RWPE2 (cell line): ENCODE data around the gene ATP6V1G3.

Experiments used
- ATAC-seq: fragments of 200-7000 bp; cut with Tn5 transposase; 3 replicates; pipeline ENCODE4 v1.9.1; 2021; ENCODE audit warnings: low read depth
- DNase-seq: peaks from one replicate; pipeline ENCODE4 v3.0.0-alpha.2; 2020; ENCODE audit warnings: low spot score
- H3K27ac ChIP-seq: fragments of 450-650 bp; 2 replicates; pipeline ENCODE4 v1.5.1; 2017; ENCODE audit warnings: mild to moderate bottlenecking; ENCODE audit not compliant: poor library complexity, severe bottlenecking
- H3K27me3 ChIP-seq: fragments of 250-450 bp; sonication (Bioruptor Pico); 2 replicates; pipeline ENCODE4 v1.5.1; 2021; ENCODE audit warnings: mild to moderate bottlenecking, moderate library complexity; ENCODE audit not compliant: insufficient read depth, poor library complexity, severe bottlenecking
- H3K36me3 ChIP-seq: fragments of 250-450 bp; sonication (Bioruptor Pico); 2 replicates; pipeline ENCODE4 v1.5.1; 2020; ENCODE audit warnings: low read depth, mild to moderate bottlenecking, moderate library complexity
- H3K4me1 ChIP-seq: fragments of 250-450 bp; sonication (Bioruptor Pico); 2 replicates; pipeline ENCODE4 v1.5.1; 2021; ENCODE audit warnings: mild to moderate bottlenecking, moderate library complexity; ENCODE audit not compliant: insufficient read depth, poor library complexity, severe bottlenecking
- H3K4me3 ChIP-seq: fragments of 250-450 bp; sonication (Bioruptor Pico); 2 replicates; pipeline ENCODE4 v1.5.1; 2021; ENCODE audit warnings: mild to moderate bottlenecking, moderate library complexity; ENCODE audit not compliant: severe bottlenecking
- H3K9me3 ChIP-seq: fragments of 250-450 bp; sonication (Bioruptor Pico); 2 replicates; pipeline ENCODE4 v1.5.1; 2021; ENCODE audit warnings: mild to moderate bottlenecking, moderate library complexity; ENCODE audit not compliant: severe bottlenecking
- CTCF ChIP-seq: fragments of 450-650 bp; IDR thresholded peaks from one replicate; pipeline ENCODE4 v1.5.1; 2017; ENCODE audit warnings: mild to moderate bottlenecking, moderate library complexity; ENCODE audit not compliant: poor library complexity, severe bottlenecking

Gene ATP6V1G3

GRCh38 chr1:198538579-198539364 is 1.7 kb downstream of the ATP6V1G3 start:
- no peak for DNase-seq
- no peak overlapping the region for H3K4me3 ChIP-seq
- H3K9me3 ChIP-seq = no peaks in the 10 kb centered on the region
- no peak for TF ChIP-seq CTCF
- peaks cover 6% of the 10 kb centered on the region for H3K4me1 ChIP-seq
- H3K27me3 ChIP-seq = no peaks in the 10 kb centered on the region
- no peaks in the 10 kb centered on the region for H3K36me3 ChIP-seq
- no peak for ATAC-seq
- no peak overlapping the region for H3K27ac ChIP-seq

GRCh38 chr1:198535631-198536030 is 4.8 kb downstream of the ATP6V1G3 start:
- Histone ChIP-seq H3K9me3 (no peaks in the 10 kb centered on the region), H3K4me3 (no peak overlapping the region), H3K27me3 (no peaks in the 10 kb centered on the region), H3K36me3 (no peaks in the 10 kb centered on the region), H3K27ac (no peak overlapping the region), H3K4me1 (peaks cover 1% of the 10 kb centered on the region)
- DNase-seq (no peak), ATAC-seq (no peak)
- TF ChIP-seq CTCF = no peak

DNA sequence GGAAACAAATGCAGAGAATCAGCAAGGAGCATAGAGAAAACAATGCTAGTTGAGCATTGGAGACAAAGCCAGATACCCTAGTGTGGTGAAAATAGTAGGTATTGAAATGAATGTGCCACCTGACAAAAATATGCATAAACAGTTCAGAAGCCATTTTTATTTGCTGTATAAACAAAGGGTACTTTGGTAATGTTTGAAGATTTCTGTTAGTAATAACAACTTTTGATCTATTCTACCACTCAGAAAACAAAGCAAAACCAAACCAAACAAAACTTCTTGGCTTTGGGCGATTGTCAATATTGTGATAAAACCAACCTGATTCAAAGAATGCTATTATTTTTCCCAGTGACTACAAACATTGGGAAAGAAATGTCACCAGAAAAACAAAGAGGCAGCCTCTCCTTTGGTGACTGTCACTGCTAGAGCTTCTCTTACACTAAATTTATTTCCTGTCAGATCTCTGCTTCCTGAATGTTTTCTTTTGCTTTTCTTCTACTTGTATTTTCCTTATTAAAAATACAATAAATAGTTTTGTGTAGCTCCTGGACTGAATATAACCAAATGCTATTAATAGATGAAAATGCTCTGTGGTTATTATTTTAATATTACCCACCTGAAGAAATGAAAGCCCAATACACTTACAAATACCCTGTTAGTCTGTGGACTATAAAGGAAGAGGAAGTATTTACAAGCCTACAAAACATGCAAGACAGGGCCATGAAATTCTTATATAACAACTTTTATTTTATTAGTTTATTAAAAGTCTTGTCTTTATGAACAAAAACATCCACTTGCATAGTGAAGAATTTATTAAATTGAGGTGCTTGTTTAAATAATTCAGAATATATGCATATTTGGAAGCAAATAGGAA is 5.7 kb downstream of the ATP6V1G3 start:
- DNase-seq (no peak), ATAC-seq (no peak)
- Histone ChIP-seq H3K4me1 (peaks cover 4% of the 10 kb centered on the region), H3K36me3 (no peaks in the 10 kb centered on the region), H3K27ac (no peak overlapping the region), H3K4me3 (no peak overlapping the region), H3K9me3 (no peaks in the 10 kb centered on the region), H3K27me3 (no peaks in the 10 kb centered on the region)
- no peak for TF ChIP-seq CTCF

DNA sequence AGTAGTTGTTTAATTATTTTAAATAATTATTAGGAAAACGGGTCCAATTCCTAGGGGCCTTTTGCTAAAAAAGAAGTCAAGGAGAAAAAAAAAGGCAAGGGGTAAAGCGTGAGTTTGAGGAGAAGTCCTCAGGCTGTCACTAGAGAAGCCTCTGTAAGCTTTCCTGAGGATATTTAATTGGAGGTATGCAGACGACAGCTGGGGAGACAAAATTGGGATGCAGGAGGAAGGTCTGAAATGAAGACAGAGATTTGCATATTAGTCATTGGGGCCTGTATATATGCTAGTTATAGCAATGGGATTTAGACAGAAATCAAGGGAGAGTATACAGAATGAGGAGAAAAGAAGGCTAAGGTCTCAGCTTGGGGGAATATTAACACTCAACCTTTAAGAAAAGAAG is 8.6 kb downstream of the ATP6V1G3 start:
- DNase-seq = no peak
- Histone ChIP-seq H3K4me3 (no peak overlapping the region), H3K27me3 (no peaks in the 10 kb centered on the region), H3K9me3 (no peaks in the 10 kb centered on the region), H3K27ac (no peak overlapping the region), H3K36me3 (no peaks in the 10 kb centered on the region), H3K4me1 (peaks cover 24% of the 10 kb centered on the region)
- no peak for ATAC-seq
- TF ChIP-seq CTCF = no peak
